H1 (cell line): ENCODE measurements around the gene GLRA1. TPM values are rescaled to one million over a fixed set of nuclear protein-coding genes. Genes with fewer than 3 reads are reported as not detected.

Experiments
- BACH1 ChIP-seq: IDR thresholded peaks from 2 replicates; pipeline ENCODE4 v1.6.1; 2012; ENCODE audit warnings: low read length, improper control_type of control experiment
- CTBP2 ChIP-seq: IDR thresholded peaks from 2 replicates; pipeline ENCODE4 v1.7.0; 2011; ENCODE audit warnings: borderline replicate concordance, mild to moderate bottlenecking, moderate library complexity, mixed read lengths, low read length; ENCODE audit not compliant: insufficient read depth, insufficient read length
- NANOG ChIP-seq: IDR thresholded peaks from 2 replicates; pipeline ENCODE4 v1.6.1; 2011; ENCODE audit warnings: low read length, low read depth, mild to moderate bottlenecking, inconsistent platforms; ENCODE audit not compliant: insufficient read depth, poor library complexity, severe bottlenecking
- SIRT6 ChIP-seq: IDR thresholded peaks from one replicate; pipeline ENCODE4 v1.7.1; 2012; ENCODE audit warnings: low read length, inconsistent platforms
- ZNF274 ChIP-seq: IDR thresholded peaks from 2 replicates; pipeline ENCODE4 v1.7.0; 2012; ENCODE audit warnings: low read length, borderline replicate concordance; ENCODE audit errors: extremely low read depth
- polyA plus RNA-seq, 7 experiments: library from polyadenylated mRNA; depleted of rRNA in 3 of 7; stranded (reverse) in 5 of 7; unstranded in 2 of 7; fragments of >200 nt in 5 of 7; fragments of 200-250 nt in 2 of 7; gene quantifications; 1 replicate in 5 of 7; 2 replicates in 1 of 7; 4 replicates in 1 of 7; pipeline versions ENCODE4 v1.2.1 to v1.2.3, GENCODE V29; 2011 to 2013; ENCODE audit warnings: missing spikeins in 2 of 7, mixed read lengths in 2 of 7
- total RNA-seq: library from RNA; stranded (reverse); fragmentation: NEBNext Ultra II Directional; extraction: Animal tissue kit (Norgen Biotek cat#: 25700); gene quantifications from 2 replicates; pipeline ENCODE4 v1.2.1, GENCODE V29; 2021

GLRA1 gene
- total and polyA plus RNA-seq, 2 of the 8 experiments (the other 6 are each of a cell fraction or from before 2014, with no cell fraction given), result not detected

- TF ChIP-seq ZNF274, result no peak
- no peak for TF ChIP-seq BACH1
- TF ChIP-seq CTBP2, result no peak
- no peak for TF ChIP-seq NANOG
- TF ChIP-seq SIRT6, result no peak
These were observed 12.3 kb downstream of the GLRA1 start (continued) for GRCh38 chr5:151912360-151912759.
